Measurements from ENCODE around the gene TNFSF13. TPM values are rescaled to one million over a fixed set of nuclear protein-coding genes. Genes with fewer than 3 reads are reported as not detected.

The TNFSF13 gene
- total RNA-seq, 3 donors from 2014 or later (not counting 1 experiment from before 2014, with no cell fraction given): 2.7 to 11.1 (median 2.7) TPM

DNA sequence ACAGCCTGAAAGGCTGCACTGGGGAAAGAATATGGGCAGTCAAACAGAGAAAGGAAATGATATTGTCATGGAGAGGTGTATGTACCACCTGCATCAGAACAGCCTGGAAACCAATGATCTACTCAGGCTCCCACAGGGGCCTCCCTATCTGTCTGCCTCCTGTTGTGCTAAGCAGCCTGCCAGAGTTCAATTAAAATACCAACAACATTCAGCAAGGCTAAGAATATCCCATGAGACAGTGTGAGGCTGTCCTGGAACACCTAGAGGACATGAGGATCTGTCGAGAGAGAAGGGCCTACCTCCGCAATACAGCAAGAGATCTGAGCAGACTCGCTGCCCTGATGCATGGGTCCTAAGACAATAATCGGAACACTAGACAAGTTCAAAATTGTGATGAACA, 47.7 kb downstream of the TNFSF13 start:
- no peak for DNase-seq
- no peak overlapping the region for H3K4me3 Mint-ChIP-seq
- H3K9me3 Mint-ChIP-seq: no peaks in the 10 kb centered on the region
- TF ChIP-seq, protein P1, sequence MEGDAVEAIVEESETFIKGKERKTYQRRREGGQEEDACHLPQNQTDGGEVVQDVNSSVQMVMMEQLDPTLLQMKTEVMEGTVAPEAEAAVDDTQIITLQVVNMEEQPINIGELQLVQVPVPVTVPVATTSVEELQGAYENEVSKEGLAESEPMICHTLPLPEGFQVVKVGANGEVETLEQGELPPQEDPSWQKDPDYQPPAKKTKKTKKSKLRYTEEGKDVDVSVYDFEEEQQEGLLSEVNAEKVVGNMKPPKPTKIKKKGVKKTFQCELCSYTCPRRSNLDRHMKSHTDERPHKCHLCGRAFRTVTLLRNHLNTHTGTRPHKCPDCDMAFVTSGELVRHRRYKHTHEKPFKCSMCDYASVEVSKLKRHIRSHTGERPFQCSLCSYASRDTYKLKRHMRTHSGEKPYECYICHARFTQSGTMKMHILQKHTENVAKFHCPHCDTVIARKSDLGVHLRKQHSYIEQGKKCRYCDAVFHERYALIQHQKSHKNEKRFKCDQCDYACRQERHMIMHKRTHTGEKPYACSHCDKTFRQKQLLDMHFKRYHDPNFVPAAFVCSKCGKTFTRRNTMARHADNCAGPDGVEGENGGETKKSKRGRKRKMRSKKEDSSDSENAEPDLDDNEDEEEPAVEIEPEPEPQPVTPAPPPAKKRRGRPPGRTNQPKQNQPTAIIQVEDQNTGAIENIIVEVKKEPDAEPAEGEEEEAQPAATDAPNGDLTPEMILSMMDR (IDR thresholded peaks at IDR 0.05): no peak
- Histone ChIP-seq H3K4me3 (ENCODE audit: low read length) (no peak overlapping the region), H3K27me3 (ENCODE audit: control insufficient read depth, insufficient read depth, low read length) (no peaks in the 10 kb centered on the region), H3K4me1 (ENCODE audit: control insufficient read depth, insufficient read depth, low read length) (no peaks in the 10 kb centered on the region), H3K36me3 (ENCODE audit: control insufficient read depth, insufficient read depth, low read length) (peaks cover 29% of the 10 kb centered on the region), H3K27ac (ENCODE audit: low read length) (no peak overlapping the region), H3K9me3 (ENCODE audit: control insufficient read depth, insufficient read depth, low read length) (no peaks in the 10 kb centered on the region)
- peaks cover 9 to 29% of the 10 kb centered on the region in 2 donors for H3K4me1 Mint-ChIP-seq
- intact Hi-C loops (cut with micrococcal nuclease): no loop called here
- no peaks in the 10 kb centered on the region for H3K27me3 Mint-ChIP-seq (ENCODE audit: low read depth in 2 of 2)
- ATAC-seq: no peak
- WGBS (ENCODE audit: insufficient coverage): 99% methylated on average over 4 of the region's 4 CpGs
- no peak overlapping the region for H3K27ac Mint-ChIP-seq
- peaks cover 23% of the 10 kb centered on the region for H3K36me3 Mint-ChIP-seq

DNA sequence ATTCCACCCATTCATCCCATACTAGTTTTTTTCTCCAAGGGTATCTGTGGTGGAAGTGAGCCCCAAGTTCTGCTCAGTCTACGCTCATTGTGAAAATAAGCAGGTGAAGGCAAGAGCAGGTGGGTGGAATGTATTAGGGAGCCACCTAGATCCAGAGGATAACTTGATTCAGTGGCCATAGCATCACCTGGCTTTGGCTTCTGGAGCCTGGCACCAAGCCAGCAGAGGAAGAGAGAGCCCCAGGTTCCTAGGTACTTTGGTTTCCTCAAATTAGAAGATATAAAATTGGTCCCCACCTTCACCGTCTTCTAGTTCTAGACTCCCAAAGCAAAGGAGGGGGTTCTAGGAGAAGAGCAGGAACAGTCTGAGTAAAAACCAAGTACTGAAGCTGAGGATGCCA, 52.1 kb downstream of the TNFSF13 start:
- ATAC-seq (no peak), DNase-seq (no peak)
- WGBS (ENCODE audit: insufficient coverage): 100% methylated on average over 2 of the region's 2 CpGs
- H3K36me3 ChIP-seq (ENCODE audit: control insufficient read depth, insufficient read depth, low read length): peaks cover 3% of the 10 kb centered on the region
- Mint-ChIP-seq H3K4me3 (no peak overlapping the region), H3K27ac (no peak overlapping the region), H3K9me3 (no peaks in the 10 kb centered on the region), H3K4me1 (peaks cover 37 to 63% of the 10 kb centered on the region in 2 donors), H3K36me3 (no peaks in the 10 kb centered on the region), H3K27me3 (ENCODE audit: low read depth in 2 of 2) (no peaks in the 10 kb centered on the region)
- no peak overlapping the region for H3K27ac ChIP-seq (ENCODE audit: low read length)
- no peak overlapping the region for H3K4me3 ChIP-seq (ENCODE audit: low read length)
- intact Hi-C loops (cut with micrococcal nuclease): no loop called here
- H3K27me3 ChIP-seq (ENCODE audit: control insufficient read depth, insufficient read depth, low read length): no peaks in the 10 kb centered on the region
- TF ChIP-seq, protein P1 (IDR thresholded peaks at IDR 0.05): no peak
- H3K4me1 ChIP-seq (ENCODE audit: control insufficient read depth, insufficient read depth, low read length): peaks cover 16% of the 10 kb centered on the region
- H3K9me3 ChIP-seq (ENCODE audit: control insufficient read depth, insufficient read depth, low read length): no peaks in the 10 kb centered on the region

Other genes starting within 250 kb of the TNFSF13 start
- 100 to 1,000 TPM; 132 to 146 (median 133) TPM for gene GPS2, start 243.4 kb upstream of the TNFSF13 start, total RNA-seq
- gene NEURL4, start 229.4 kb upstream of the TNFSF13 start, total RNA-seq: 10 to 100 TPM; 48.9 to 57.9 (median 51.4) TPM
- 100 to 1,000 TPM; 526 to 590 (median 540) TPM for gene ACAP1, start 222.2 kb upstream of the TNFSF13 start, total RNA-seq
- gene KCTD11, start 206.6 kb upstream of the TNFSF13 start, total RNA-seq: 1 to 10 TPM; 5.6 to 9.7 (median 8.3) TPM
- gene TMEM95, start 203.6 kb upstream of the TNFSF13 start, total RNA-seq: not detected
- 1 to 10 TPM in 1 of 3 donors, under 1 TPM in 2; 0.18 to 1.7 (median 0.73) TPM for gene TNK1, start 177.7 kb upstream of the TNFSF13 start, total RNA-seq
- gene PLSCR3, start 164.2 kb upstream of the TNFSF13 start, total RNA-seq: 10 to 100 TPM; 38.2 to 57.8 (median 47.0) TPM
- 10 to 100 TPM; 31.8 to 35.9 (median 34.2) TPM for gene TMEM256, start 154.7 kb upstream of the TNFSF13 start, total RNA-seq
- gene NLGN2, start 150.9 kb upstream of the TNFSF13 start, total RNA-seq: 1 to 10 TPM; 2.8 to 3.4 (median 3.1) TPM
- not detected for gene SPEM1, start 138.4 kb upstream of the TNFSF13 start, total RNA-seq
- gene SPEM2, start 133.1 kb upstream of the TNFSF13 start, total RNA-seq: not detected
- not detected for gene SPEM3, start 129.9 kb upstream of the TNFSF13 start, total RNA-seq
- 1 to 10 TPM; 5.1 to 8.6 (median 7.0) TPM for gene TMEM102, start 123.3 kb upstream of the TNFSF13 start, total RNA-seq
- gene FGF11, start 119.2 kb upstream of the TNFSF13 start, total RNA-seq: 1 to 10 TPM; 1.2 to 4.2 (median 1.9) TPM
- 10 to 100 TPM in 2 of 3 donors, 1 to 10 TPM in 1; 9.8 to 10.4 (median 10.2) TPM for gene CHRNB1, start 113.7 kb upstream of the TNFSF13 start, total RNA-seq
- 10 to 100 TPM; 64.0 to 72.5 (median 68.4) TPM for gene ZBTB4, start 79.1 kb upstream of the TNFSF13 start, total RNA-seq
- gene SLC35G6, start 77.3 kb upstream of the TNFSF13 start, total RNA-seq: not detected
- gene POLR2A, start 74.4 kb upstream of the TNFSF13 start, total RNA-seq: 100 to 1,000 TPM; 515 to 879 (median 524) TPM
- 10 to 100 TPM; 49.1 to 62.6 (median 60.3) TPM for gene TNFSF12, start 9.7 kb upstream of the TNFSF13 start, total RNA-seq
- 10 to 100 TPM; 36.9 to 42.3 (median 39.1) TPM for gene SENP3, start 3.2 kb downstream of the TNFSF13 start, total RNA-seq
- gene CD68, start 20.9 kb downstream of the TNFSF13 start, total RNA-seq: 10 to 100 TPM in 2 of 3 donors, 1 to 10 TPM in 1; 1.4 to 24.7 (median 13.0) TPM
- 10 to 100 TPM; 26.3 to 29.2 (median 27.1) TPM for gene MPDU1, start 25.1 kb downstream of the TNFSF13 start, total RNA-seq
- gene SOX15, start 31.3 kb downstream of the TNFSF13 start, total RNA-seq: under 1 TPM in 1 of 3 donors, not detected in 2; 0.27 TPM
- 10 to 100 TPM; 23.7 to 40.2 (median 29.5) TPM for gene FXR2, start 56.1 kb downstream of the TNFSF13 start, total RNA-seq
- 10 to 100 TPM; 63.0 to 71.6 (median 70.1) TPM for gene SAT2, start 69.1 kb downstream of the TNFSF13 start, total RNA-seq
- gene SHBG, start 71.4 kb downstream of the TNFSF13 start, total RNA-seq: not detected
- gene ATP1B2, start 92.2 kb downstream of the TNFSF13 start, total RNA-seq: under 1 TPM in 2 of 3 donors, not detected in 1; 0.18 to 0.19 TPM
- gene TP53, start 128.7 kb downstream of the TNFSF13 start, total RNA-seq: 10 to 100 TPM; 56.5 to 65.5 (median 62.0) TPM
- 10 to 100 TPM in 2 of 3 donors, 1 to 10 TPM in 1; 9.9 to 12.8 (median 12.0) TPM for gene WRAP53, start 129.7 kb downstream of the TNFSF13 start, total RNA-seq
- gene EFNB3, start 146.5 kb downstream of the TNFSF13 start, total RNA-seq: not detected
- gene DNAH2, start 159.0 kb downstream of the TNFSF13 start, total RNA-seq: under 1 TPM in 2 of 3 donors, not detected in 1; 0.05 to 0.07 TPM

Measured in natural killer cell (primary cell).